Left kidney (tissue), 2 donors: Measurements from ENCODE around the gene TPM2. TPM values are rescaled to one million over a fixed set of nuclear protein-coding genes. Genes with fewer than 3 reads are reported as not detected.

Source experiments
- DNase-seq: peaks from one replicate; pipeline ENCODE4 v3.0.0-alpha.2; 2013
- polyA plus RNA-seq: library from polyadenylated mRNA; unstranded; fragments of 120-200 nt; gene quantifications from one replicate; pipeline ENCODE4 v1.2.1, GENCODE V29; 2013; ENCODE audit not compliant: insufficient read length

Gene TPM2
- polyA plus RNA-seq, 1 donor = 146 TPM

DNA sequence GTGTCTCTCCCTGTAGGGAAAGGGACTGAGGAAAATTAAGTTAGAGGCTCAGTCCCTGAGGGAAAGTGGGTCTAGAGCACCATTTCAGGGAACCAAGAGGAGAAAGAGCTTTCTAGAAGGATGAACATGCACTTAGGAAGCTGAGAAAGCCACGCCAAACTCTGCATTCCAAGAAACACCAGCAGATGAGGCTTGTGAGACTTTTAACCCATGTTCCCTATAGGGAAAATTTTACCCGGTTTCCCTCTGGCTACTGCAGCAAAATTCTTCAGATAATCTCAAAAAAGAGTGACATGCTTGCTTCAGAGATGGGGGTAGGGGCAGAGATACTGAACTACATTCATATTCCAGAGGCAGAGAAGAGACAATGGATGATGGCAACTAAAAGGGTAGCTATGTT is 33.7 kb upstream of the TPM2 start:
- no peak for DNase-seq

DNA sequence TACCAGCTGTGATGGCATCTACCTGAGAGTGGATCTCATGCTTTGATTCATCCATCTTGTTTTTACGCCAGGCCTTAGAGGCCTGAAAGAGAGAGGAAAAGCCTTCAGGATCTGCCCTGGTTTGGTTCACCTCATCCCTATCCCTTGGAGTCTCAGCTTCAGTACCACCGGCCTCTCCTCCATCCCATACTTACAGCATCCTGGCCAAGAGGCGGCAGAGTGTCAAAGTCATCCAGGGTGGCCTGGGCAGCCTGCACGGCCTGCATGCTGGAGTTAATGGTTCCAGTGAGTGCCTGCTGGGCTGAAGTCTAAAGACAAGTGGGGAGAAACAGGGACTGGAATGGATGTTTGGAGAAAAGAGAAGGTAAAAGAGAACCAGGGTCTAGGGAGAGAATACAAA is 29.8 kb upstream of the TPM2 start:
- DNase-seq = no peak

- no peak for DNase-seq
These were observed 29.2 kb upstream of the TPM2 start for GRCh38 chr9:35718721-35719511.

DNA sequence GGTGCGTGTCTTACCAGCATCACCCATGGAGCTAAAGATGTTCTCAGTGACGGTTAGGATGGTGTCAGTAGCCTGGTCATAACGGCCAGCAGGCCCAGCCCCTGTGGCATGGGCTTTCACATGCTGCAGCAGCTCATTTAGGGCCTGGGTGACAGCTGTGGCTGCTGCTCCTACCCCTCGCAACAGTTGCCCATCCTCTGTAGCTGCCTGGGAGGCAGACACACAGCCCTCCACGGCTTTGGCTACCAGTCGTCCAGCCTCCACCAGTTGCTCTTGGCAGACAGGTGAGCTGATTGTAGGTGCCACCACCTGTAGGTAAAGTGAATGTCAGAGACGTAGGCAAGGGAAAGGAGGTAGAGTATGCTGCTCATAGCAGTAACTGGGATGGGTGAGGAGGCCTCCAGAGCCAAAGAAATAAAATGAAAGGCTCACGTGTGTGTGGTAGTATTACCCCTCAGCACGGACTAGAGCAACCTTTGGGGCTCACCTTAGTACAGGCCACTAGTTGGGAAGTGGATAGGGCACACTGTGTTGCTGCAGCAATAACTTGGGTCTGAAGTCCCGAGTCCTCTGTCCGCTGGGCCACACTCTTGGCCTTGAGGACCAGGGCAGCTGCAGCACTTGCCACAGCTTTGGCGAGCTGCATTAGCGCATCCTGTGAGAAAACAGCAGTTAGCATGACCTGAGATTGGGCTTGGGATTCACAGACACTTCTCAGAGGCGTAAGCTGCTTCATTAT is 27.6 kb upstream of the TPM2 start:
- no peak for DNase-seq

- no peak for DNase-seq
These were observed 26.5 kb upstream of the TPM2 start for GRCh38 chr9:35716230-35716629.

- no peak for DNase-seq
These were observed 25.0 kb upstream of the TPM2 start for GRCh38 chr9:35714579-35715252.

DNA sequence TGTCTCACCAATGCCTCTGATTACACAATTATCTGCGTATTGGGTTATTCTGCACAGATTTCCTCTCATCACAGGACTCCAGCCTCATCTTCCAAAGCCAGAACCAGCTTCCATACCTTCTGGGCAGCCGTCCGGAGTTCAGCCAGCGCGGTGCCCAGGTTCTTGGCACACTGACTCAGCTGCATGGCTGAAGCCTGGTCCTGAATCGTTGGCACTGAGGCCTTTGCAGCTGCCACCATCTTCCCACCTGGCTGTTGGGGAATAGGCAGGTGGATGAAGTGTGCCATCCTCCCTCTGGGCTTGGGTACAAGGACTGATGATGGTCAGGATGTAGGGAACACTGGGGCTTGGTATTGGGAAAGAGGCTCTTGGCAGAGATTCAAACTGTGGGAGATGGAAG is 24.4 kb upstream of the TPM2 start:
- DNase-seq = no peak

DNA sequence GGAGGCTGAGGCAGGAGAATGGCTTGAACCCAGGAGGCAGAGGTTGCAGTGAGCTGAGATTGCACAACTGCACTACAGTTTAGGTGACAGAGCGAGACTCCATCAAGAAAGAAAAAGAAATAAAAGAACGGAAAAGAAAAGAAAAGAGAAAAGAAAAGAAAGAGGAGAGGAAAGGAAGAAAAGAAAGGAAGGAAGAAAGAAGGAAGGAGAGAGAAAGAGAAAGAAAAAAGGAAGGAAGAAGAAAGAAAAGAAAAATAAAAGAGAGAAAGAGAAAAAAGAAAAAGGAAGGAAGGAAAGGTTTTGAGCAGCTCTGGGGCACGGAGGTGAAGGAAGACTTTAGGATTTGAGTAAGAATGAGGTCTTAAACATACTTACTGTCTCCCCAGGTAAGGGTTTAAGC is 23.9 kb upstream of the TPM2 start:
- no peak for DNase-seq

GRCh38 chr9:35712762-35713400 is 23.2 kb upstream of the TPM2 start:
- DNase-seq = no peak

- DNase-seq = peak; percentile 30
These were observed 22.0 kb upstream of the TPM2 start for GRCh38 chr9:35711501-35712428.

- DNase-seq = no peak
These were observed 21.2 kb upstream of the TPM2 start for GRCh38 chr9:35710818-35711500.

GRCh38 chr9:35708146-35708545 is 18.4 kb upstream of the TPM2 start:
- no peak for DNase-seq

DNA sequence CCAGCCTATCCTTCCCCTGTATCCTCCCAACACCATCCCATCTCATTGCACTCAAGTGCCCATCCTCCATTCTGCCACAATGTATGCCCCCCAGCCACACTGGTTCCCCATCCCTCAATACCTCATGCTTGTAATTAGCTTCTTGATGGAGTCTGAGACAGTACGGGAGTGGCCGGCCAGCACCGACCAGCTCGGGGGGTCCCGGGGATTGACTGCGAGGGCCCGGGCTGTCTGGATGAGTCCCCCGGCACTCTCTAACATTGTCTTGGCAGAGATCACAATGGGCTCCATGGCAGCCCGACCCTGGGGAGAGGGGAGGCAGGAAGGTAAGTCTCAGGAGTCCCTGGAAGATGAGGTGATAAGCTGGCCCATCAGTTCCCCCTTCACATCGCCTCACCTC is 17.2 kb upstream of the TPM2 start:
- DNase-seq = no peak

DNA sequence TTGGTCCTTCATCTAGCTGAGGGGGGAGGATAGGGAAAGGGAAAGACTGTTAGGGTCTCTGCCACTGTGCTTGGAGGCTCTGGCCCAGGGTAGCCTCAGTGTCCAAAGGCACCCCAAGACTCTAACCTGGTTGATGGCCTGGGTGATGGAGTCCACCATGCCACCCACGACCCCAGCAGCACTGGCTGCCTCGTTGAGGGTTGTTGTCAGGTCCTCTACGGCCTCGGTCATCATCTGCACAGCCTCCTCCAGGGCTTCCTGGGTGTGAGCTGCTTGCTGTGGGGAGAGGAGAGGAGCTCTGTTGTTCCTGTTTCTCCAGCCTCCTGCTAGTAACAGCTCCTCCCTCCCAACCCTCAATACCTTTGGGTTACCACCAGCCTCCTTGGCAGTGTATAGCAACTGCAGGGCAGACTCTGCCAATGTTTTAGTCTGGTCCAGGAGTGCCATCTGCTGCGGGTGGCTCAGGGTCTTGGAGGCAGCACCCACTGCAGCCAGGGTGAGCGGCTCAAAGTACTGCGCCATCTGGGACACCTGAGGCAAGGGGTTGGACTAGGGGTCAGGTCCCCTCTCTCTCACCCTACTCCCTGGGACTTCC is 16.2 kb upstream of the TPM2 start:
- no peak for DNase-seq

- no peak for DNase-seq
These were observed 15.6 kb upstream of the TPM2 start for GRCh38 chr9:35705372-35705771.

DNA sequence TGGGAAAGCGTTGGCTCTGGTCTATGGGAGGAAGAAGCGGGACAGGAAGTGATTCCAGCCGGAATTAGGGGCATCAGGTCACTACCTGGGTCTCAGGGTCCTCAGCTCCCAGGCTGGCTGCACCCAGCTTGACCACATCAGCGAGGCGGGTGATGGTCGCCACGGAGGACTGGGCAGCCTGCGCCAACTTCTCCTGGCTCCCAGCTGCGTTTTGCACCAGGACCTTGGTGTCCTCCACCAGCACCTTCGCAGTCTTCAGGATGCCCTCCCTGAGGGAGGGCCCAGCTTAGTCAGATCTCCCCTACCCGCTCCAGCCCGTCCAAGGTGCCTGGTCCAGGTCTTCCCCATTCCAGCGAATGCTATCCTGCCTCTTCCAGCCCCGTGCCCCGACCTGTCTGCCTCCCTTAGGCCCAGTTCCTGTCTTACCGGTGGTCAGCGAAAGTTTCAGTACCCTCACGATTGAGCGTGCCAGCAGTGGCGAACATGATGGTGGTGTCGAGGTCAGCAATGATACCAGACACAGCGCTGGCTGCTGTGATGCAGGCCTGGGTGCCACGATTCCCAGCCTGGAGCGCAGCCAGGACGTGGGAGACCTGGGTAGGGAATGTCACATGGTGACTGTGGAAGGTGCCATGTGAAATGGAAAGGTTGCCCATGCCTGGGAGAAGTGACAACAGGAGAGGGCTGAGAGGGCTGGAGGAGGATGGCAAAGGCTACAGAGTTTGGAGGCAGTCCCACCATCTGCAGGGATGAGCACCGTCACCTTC is 14.4 kb upstream of the TPM2 start:
- no peak for DNase-seq

- no peak for DNase-seq
These were observed 13.0 kb upstream of the TPM2 start for GRCh38 chr9:35702696-35703095.

- DNase-seq = no peak
These were observed 11.2 kb upstream of the TPM2 start for GRCh38 chr9:35700942-35701341.

GRCh38 chr9:35700031-35700430 is 10.3 kb upstream of the TPM2 start:
- DNase-seq = no peak

- DNase-seq = no peak
These were observed 8.5 kb upstream of the TPM2 start for GRCh38 chr9:35698231-35698630.
